ENCODE results near the gene RBMS3. TPM values are rescaled to one million over a fixed set of nuclear protein-coding genes. Genes with fewer than 3 reads are reported as not detected.
"Not testable (repeated sequence)": the region's sequence is repeated elsewhere in the genome, so short reads cannot be mapped to it uniquely, and the experiment has no call there.

RBMS3 gene
- total and polyA plus RNA-seq, 5 donors, result 8.9 to 66.7 (median 56.5) TPM

DNA sequence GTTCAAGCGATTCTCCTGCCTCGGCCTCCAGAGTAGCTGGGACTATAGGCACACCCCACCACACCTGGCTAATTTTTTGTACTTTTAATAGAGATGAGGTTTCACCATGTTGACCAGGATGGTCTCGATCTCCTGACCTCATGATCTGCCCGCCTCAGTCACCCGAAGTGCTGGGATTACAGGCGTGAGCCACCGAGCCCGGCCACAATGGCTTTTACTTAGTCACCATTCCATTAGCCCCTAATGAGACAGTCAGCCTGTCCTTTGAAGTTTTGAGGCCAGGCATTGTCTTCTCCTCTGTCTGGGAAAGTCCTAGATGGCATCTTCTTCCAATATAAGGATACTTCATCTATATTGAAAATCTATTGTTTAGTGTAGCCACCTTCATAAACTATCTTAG lies 515.9 kb downstream of the RBMS3 start:
- Histone ChIP-seq H3K4me3 (ENCODE audit: low read length) (no peak overlapping the region), H3K9me3 (ENCODE audit: control insufficient read depth, low read length) (no peaks in the 10 kb centered on the region), H3K4me1 (ENCODE audit: control insufficient read depth, insufficient read depth, low read length) (no peaks in the 10 kb centered on the region), H3K27ac (ENCODE audit: low read length) (no peak overlapping the region), H3K27me3 (ENCODE audit: control insufficient read depth, insufficient read depth) (no peaks in the 10 kb centered on the region)
- ATAC-seq, result no peak
- WGBS, result 98% methylated on average over 8 of the region's 8 CpGs
- DNase-seq, result peak in 1 of 3 donors; percentile 6
- intact Hi-C loops (cut with DNase I), result no loop called here

DNA sequence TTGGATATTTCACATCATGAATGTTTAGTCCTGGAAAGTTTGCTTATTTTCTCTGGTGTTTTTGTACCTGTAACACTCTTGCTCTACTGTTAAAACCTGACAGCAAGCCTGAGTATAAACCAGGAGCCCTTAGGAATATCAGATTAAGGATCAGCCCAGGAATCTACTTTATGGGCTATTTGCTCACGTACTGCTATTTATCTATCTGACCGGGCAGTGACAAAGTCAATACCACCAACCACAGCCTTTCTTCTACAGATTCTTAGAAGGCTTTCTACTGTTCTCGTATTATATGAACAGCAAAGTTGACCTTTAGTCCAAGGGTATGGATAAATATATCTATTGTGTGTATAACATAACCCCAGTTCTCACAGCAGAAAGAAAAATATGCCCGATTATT lies 521.2 kb downstream of the RBMS3 start:
- intact Hi-C loops (cut with DNase I), result no loop called here
- no peaks in the 10 kb centered on the region for H3K27me3 ChIP-seq (ENCODE audit: control insufficient read depth, insufficient read depth)
- no peaks in the 10 kb centered on the region for H3K4me1 ChIP-seq (ENCODE audit: control insufficient read depth, insufficient read depth, low read length)
- no peak for ATAC-seq
- H3K27ac ChIP-seq (ENCODE audit: low read length), result no peak overlapping the region
- no peak for DNase-seq
- no peaks in the 10 kb centered on the region for H3K9me3 ChIP-seq (ENCODE audit: control insufficient read depth, low read length)
- no peak overlapping the region for H3K4me3 ChIP-seq (ENCODE audit: low read length)
- 92% methylated on average over 4 of the region's 4 CpGs for WGBS

DNA sequence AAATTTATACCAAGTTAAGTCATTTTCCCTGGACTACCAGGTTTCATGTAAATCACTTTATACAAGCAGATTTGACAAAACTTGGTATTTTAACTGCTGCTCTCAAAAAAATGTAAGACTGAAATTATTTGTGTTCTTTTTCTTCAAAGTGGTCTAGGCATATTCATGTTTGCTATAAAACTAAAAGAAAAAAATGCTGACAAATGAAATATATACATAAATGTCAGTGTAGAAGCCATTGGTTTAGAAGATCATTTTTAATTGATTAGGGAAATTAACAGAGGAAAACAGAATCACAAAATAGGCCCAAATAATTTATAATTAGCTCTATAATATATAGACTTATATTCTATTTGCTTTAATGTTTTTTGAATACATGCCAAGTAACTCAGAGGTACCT lies 523.2 kb downstream of the RBMS3 start:
- H3K9me3 ChIP-seq (ENCODE audit: control insufficient read depth, low read length), result no peaks in the 10 kb centered on the region
- DNase-seq (no peak), ATAC-seq (no peak)
- intact Hi-C loops (cut with DNase I), result no loop called here
- H3K27me3 ChIP-seq (ENCODE audit: control insufficient read depth, insufficient read depth), result no peaks in the 10 kb centered on the region
- H3K27ac ChIP-seq (ENCODE audit: low read length), result no peak overlapping the region
- no peaks in the 10 kb centered on the region for H3K4me1 ChIP-seq (ENCODE audit: control insufficient read depth, insufficient read depth, low read length)
- no peak overlapping the region for H3K4me3 ChIP-seq (ENCODE audit: low read length)

DNA sequence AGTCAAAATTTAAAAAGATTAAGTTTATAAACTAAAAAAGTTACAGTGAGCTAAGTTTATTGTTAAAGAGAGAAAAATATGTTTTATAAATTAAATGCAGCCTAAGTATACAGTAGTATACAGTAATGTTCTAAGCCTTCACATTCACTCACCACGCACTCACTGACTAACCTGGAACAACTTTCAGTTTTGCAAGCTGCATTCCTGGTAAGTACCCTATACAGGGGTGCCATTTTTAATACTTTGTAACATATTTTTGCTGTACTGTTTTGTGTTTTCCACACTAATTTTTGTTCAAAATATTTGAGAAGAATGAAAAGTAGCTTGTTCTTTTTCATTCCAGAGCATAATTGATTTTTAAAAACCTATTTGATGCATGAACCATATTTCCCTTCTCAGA lies 524.9 kb downstream of the RBMS3 start:
- ATAC-seq, result no peak

DNA sequence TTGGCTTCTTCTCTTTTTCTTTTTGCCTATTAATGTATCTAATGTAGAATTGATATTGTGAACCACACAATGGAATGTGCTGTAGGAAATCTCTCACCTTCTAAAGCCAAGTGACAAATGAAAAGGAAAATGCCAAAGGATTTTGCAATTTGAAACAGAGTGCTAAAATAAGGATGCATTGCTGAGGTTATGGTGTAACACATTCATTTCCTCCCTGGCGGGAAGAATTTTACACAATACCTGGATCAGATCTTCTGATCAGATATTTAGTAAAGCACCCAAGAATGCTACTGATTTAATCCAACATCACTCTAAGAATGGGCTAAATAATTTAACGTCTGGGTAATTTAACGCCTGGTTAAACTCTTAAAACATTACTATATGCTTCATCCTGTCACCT lies 527.5 kb downstream of the RBMS3 start:
- ATAC-seq; H3K4me3 ChIP-seq (ENCODE audit: low read length); H3K27ac ChIP-seq (ENCODE audit: low read length); H3K27me3 ChIP-seq (ENCODE audit: control insufficient read depth, insufficient read depth); intact Hi-C loops (cut with DNase I); DNase-seq; H3K4me1 ChIP-seq (ENCODE audit: control insufficient read depth, insufficient read depth, low read length); H3K9me3 ChIP-seq (ENCODE audit: control insufficient read depth, low read length): not testable (repeated sequence)
- 80% methylated on average over 3 of the region's 3 CpGs for WGBS

More for the DNA sequence above, 524.9 kb downstream of the RBMS3 start:
- Histone ChIP-seq H3K4me1 (ENCODE audit: control insufficient read depth, insufficient read depth, low read length) (no peaks in the 10 kb centered on the region), H3K9me3 (ENCODE audit: control insufficient read depth, low read length) (no peaks in the 10 kb centered on the region), H3K27me3 (ENCODE audit: control insufficient read depth, insufficient read depth) (no peaks in the 10 kb centered on the region), H3K27ac (ENCODE audit: low read length) (no peak overlapping the region), H3K4me3 (ENCODE audit: low read length) (no peak overlapping the region)
- intact Hi-C loops (cut with DNase I), result no loop called here
- DNase-seq, result no peak
- WGBS, result 97% methylated on average over 1 of the region's 1 CpG

DNA sequence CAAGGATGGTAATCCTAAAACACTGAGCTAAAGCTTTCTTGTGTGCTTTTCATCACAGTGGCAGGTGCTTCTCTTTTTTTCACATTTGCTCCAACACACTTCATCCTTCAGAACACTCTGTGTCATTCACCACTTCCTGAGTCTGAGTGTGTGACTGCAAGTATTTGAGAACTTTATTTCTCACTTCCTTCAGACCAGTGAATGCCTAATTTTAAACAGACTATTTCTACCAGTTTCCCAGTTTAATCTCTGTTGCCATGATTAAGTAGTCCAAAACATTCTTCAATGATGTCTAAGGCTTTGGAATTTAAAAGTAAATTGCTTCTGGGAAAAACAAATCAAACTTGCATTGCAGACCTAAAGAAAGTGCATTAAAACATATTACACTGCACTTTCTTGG lies 541.2 kb downstream of the RBMS3 start:
- ATAC-seq (no peak), DNase-seq (no peak)
- H3K4me3 ChIP-seq (ENCODE audit: low read length), result no peak overlapping the region
- intact Hi-C loops (cut with DNase I), result no loop called here
- H3K4me1 ChIP-seq (ENCODE audit: control insufficient read depth, insufficient read depth, low read length), result no peaks in the 10 kb centered on the region
- H3K9me3 ChIP-seq (ENCODE audit: control insufficient read depth, low read length), result no peaks in the 10 kb centered on the region
- no peak overlapping the region for H3K27ac ChIP-seq (ENCODE audit: low read length)
- no peaks in the 10 kb centered on the region for H3K27me3 ChIP-seq (ENCODE audit: control insufficient read depth, insufficient read depth)

DNA sequence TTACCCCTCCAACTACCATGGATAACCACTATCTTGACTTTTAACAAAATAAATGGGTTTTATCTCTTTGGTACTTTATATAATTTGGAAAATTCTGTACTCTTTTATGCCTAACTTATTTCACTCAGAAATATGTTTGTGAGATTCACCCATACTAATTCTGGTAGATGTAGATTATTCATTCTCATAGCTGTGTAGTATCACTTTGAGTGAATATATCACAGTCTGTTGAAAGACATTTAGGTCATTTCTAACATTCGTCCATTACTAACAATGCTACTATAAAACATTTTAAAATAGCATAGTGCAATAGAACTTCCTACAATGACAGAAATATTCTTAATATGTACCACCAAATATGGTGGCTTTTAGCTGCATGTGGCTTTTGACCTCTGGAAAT lies 542.4 kb downstream of the RBMS3 start:
- no peak for ATAC-seq
- WGBS, result 89% methylated on average over 1 of the region's 1 CpG
- no peaks in the 10 kb centered on the region for H3K9me3 ChIP-seq (ENCODE audit: control insufficient read depth, low read length)
- no peaks in the 10 kb centered on the region for H3K27me3 ChIP-seq (ENCODE audit: control insufficient read depth, insufficient read depth)
- no peak overlapping the region for H3K4me3 ChIP-seq (ENCODE audit: low read length)
- DNase-seq, result no peak
- intact Hi-C loops (cut with DNase I), result no loop called here
- H3K27ac ChIP-seq (ENCODE audit: low read length), result no peak overlapping the region
- no peaks in the 10 kb centered on the region for H3K4me1 ChIP-seq (ENCODE audit: control insufficient read depth, insufficient read depth, low read length)

DNA sequence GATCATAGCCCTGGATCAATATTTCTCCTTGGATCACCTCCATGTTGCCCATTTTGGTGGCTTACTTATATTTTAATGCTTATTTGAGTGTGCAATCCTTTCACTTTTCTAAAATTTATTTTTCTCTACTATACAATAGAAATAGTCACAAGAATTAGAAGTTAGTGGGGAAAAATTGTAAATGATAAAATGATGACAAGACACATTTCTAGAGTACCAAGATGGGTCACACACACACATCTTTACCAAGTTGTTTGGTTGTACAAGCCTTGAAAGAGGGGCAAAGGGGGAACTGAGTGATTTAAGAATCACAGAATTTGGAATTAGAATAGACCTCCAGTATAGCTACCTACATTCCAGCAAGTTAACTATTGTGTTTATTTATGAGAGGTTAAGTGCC lies 545.8 kb downstream of the RBMS3 start:
- Histone ChIP-seq H3K4me1 (ENCODE audit: control insufficient read depth, insufficient read depth, low read length) (no peaks in the 10 kb centered on the region), H3K9me3 (ENCODE audit: control insufficient read depth, low read length) (no peaks in the 10 kb centered on the region), H3K4me3 (ENCODE audit: low read length) (no peak overlapping the region), H3K27ac (ENCODE audit: low read length) (no peak overlapping the region), H3K27me3 (ENCODE audit: control insufficient read depth, insufficient read depth) (no peaks in the 10 kb centered on the region)
- ATAC-seq (no peak), DNase-seq (no peak)
- intact Hi-C loops (cut with DNase I), result no loop called here

DNA sequence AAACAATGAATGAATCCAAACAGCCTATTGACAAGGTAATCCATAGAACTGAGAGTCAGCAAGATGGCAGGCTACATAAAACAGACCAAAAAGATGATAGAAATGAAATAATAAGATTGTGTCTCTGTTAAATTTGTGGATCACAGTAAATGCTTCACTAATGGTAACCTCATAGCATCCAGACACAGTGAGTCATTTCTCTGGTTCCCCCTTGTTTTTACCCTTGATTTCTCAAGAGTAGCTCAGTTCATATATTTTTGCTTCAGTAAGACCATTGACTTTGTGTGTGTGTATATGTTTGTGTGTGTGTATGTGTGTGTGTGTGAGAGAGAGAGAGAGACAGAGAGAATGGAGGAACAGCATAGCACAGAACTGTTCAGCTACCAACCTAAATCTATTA lies 546.9 kb downstream of the RBMS3 start:
- ATAC-seq (no peak), DNase-seq (no peak)
- Histone ChIP-seq H3K27me3 (ENCODE audit: control insufficient read depth, insufficient read depth) (no peaks in the 10 kb centered on the region), H3K4me1 (ENCODE audit: control insufficient read depth, insufficient read depth, low read length) (no peaks in the 10 kb centered on the region), H3K27ac (ENCODE audit: low read length) (no peak overlapping the region), H3K4me3 (ENCODE audit: low read length) (no peak overlapping the region), H3K9me3 (ENCODE audit: control insufficient read depth, low read length) (no peaks in the 10 kb centered on the region)
- intact Hi-C loops (cut with DNase I), result no loop called here

DNA sequence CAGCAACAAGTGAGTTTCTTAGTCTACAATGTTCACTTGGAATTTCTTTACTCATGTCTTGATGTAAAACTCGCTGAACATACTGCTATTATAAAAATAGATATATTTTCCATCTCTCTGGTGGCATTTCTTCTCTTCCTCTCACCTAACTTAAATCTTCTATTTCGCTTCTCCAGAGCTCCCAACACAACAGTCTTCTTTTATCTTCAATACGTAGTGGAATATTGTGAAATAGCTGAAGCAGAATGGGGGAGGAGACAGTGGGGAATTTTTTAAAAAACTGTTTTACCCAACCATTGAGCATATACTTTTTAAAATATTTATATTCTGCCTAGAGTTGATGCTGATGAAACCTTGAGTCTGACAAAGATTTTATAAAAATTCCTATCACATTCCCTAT lies 548.5 kb downstream of the RBMS3 start:
- H3K27me3 ChIP-seq (ENCODE audit: control insufficient read depth, insufficient read depth), result no peaks in the 10 kb centered on the region
- DNase-seq, result no peak
- no peak overlapping the region for H3K27ac ChIP-seq (ENCODE audit: low read length)
- no peaks in the 10 kb centered on the region for H3K4me1 ChIP-seq (ENCODE audit: control insufficient read depth, insufficient read depth, low read length)
- no peaks in the 10 kb centered on the region for H3K9me3 ChIP-seq (ENCODE audit: control insufficient read depth, low read length)
- 84% methylated on average over 3 of the region's 3 CpGs for WGBS
- no peak for ATAC-seq
- intact Hi-C loops (cut with DNase I), result no loop called here
- H3K4me3 ChIP-seq (ENCODE audit: low read length), result no peak overlapping the region

DNA sequence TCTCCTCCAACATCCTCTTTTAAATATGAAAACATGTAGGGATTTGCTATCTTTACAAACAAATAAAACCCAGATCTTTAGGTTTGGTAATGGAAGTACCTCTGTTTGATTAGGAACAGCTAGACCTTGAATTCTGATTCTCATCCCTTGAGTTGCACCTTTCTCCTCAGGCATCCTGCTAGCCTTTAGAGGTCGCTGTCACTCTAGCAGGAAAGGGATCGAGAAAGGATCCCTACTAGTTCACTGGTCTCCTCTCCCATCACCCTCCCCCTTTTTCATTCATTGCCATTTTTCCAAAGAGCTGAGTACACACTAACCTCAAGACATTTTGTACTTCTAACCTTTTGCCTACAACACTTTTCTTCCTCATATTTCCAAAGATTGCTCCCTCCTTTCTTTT lies 569.8 kb downstream of the RBMS3 start:
- Histone ChIP-seq H3K4me3 (ENCODE audit: low read length) (no peak overlapping the region), H3K27me3 (ENCODE audit: control insufficient read depth, insufficient read depth) (no peaks in the 10 kb centered on the region), H3K27ac (ENCODE audit: low read length) (no peak overlapping the region), H3K4me1 (ENCODE audit: control insufficient read depth, insufficient read depth, low read length) (no peaks in the 10 kb centered on the region), H3K9me3 (ENCODE audit: control insufficient read depth, low read length) (no peaks in the 10 kb centered on the region)
- ATAC-seq (no peak), DNase-seq (no peak)
- 62% methylated on average over 2 of the region's 2 CpGs for WGBS
- intact Hi-C loops (cut with DNase I), result no loop called here

DNA sequence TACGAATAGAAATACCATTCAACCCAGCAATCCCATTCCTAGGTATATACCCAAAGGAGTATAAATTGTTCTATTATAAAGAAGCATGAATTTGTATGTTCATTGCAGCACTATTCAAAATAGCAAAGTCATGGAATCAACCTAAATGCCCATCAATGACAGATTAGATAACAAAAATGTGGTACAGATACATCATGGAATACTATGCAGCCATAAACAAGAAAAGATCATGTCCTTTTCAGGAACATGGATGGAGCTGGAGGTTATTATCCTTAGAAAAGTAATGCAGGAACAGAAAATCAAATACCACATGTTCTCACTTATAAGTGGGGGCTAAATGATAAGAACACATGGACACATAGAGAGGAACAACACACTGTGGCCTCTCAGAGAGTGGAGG lies 571.9 kb downstream of the RBMS3 start:
- H3K9me3 ChIP-seq (ENCODE audit: control insufficient read depth, low read length), result no peaks in the 10 kb centered on the region
- ATAC-seq (no peak), DNase-seq (no peak)
- no peaks in the 10 kb centered on the region for H3K27me3 ChIP-seq (ENCODE audit: control insufficient read depth, insufficient read depth)
- H3K4me1 ChIP-seq (ENCODE audit: control insufficient read depth, insufficient read depth, low read length), result no peaks in the 10 kb centered on the region
- WGBS, result 98% methylated on average over 1 of the region's 1 CpG
- H3K4me3 ChIP-seq (ENCODE audit: low read length), result no peak overlapping the region
- intact Hi-C loops (cut with DNase I), result no loop called here
- H3K27ac ChIP-seq (ENCODE audit: low read length), result no peak overlapping the region

Measured in right cardiac atrium (tissue), 5 donors.